Erythroblast (primary cell): ENCODE data around the gene CALML3.

Source experiments
- GATA1 ChIP-seq: IDR thresholded peaks from 2 replicates; pipeline ENCODE4 v1.6.1; 2011; ENCODE audit warnings: low read depth, mild to moderate bottlenecking, control low read depth, low read length, moderate library complexity
- POLR2A ChIP-seq: IDR thresholded peaks from 2 replicates; pipeline ENCODE4 v1.6.1; 2011; ENCODE audit warnings: mild to moderate bottlenecking, low read length

DNA sequence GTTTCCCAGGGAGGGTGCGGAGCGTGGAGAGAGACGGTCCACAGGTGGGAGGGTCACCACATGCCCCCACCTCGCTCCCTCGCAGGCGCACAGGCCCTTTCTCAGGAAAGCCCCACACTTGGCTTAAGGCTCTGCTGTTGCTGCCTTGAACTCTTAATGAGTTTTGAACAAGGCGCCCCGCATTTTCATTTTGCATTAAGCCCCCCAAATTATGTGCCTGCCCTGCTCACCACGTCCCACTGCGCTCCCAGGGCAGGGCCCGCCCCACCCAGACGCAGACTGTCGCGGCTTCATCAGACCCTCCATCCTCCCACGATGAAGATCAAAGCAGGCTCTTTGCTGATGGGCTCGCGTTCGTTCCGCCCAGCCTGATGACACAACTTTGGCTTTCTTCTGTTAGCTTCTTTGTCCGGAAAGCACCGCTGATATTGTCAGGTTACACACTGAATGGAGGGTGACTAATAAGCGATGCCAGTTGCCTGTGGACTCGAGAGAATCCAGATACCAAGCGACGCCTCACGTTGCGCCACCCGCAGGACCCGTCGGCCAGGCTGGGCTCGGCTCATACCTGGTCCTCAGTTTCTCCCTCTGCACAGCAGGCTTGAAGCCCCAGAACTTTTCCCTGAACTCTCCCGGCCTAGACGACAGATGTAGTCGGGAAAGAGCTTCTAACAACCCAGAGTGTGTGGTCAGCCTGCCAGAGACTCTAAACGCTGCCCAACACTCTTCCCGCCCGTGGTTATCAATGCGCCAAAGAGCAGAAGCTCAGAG is 9.5 kb downstream of the CALML3 start:
- TF ChIP-seq POLR2A (no peak), GATA1 (no peak)
